GM06990 (cell line): ENCODE measurements around the gene ERC2.

ENCODE experiments used
- DNase-seq: peaks from one replicate; pipeline ENCODE4 v3.0.0-alpha.2; 2011; ENCODE audit not compliant: insufficient read length; ENCODE audit errors: extremely low read depth
- H3K27me3 ChIP-seq: replicated peaks from 2 replicates; pipeline ENCODE4 v1.6.0; 2011; ENCODE audit warnings: low read length; ENCODE audit not compliant: control insufficient read depth, insufficient read depth
- H3K36me3 ChIP-seq: 2 replicates; pipeline ENCODE4 v1.5.1; 2011; ENCODE audit warnings: low read length; ENCODE audit not compliant: control insufficient read depth, insufficient read depth
- H3K4me3 ChIP-seq: replicated peaks from 2 replicates; pipeline ENCODE4 v1.5.1; 2011; ENCODE audit warnings: low read depth, mild to moderate bottlenecking, control low read depth, low read length
- TF ChIP-seq, protein P1 (sequence below): IDR thresholded peaks from 2 replicates; pipeline ENCODE4 v1.5.1; 2011; ENCODE audit warnings: low read length, control low read depth, mild to moderate bottlenecking, inconsistent platforms; ENCODE audit not compliant: insufficient read depth, poor library complexity, severe bottlenecking

The ERC2 gene

DNA sequence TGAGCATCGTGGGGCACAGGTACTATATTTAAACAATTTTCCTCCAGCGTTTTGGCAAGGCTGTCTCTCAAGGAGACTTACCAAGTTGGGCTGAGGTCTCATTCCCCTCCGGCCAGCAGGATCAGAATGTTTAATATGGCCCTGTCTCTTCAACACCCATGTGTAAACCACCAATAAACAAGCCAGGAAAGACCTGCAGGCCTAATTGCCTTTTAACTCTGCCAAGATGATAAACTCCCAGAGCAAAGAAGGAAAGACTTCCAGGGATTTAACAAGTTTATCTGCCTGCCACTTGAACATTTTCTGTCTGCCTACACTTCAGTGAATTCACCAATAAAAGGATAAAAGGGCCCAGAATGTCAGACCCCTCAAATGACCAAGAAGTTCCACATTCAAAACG, 850.9 kb downstream of the ERC2 start:
- Histone ChIP-seq H3K27me3 (no peaks in the 10 kb centered on the region), H3K4me3 (no peak overlapping the region), H3K36me3 (no peaks in the 10 kb centered on the region)
- TF ChIP-seq, protein P1, sequence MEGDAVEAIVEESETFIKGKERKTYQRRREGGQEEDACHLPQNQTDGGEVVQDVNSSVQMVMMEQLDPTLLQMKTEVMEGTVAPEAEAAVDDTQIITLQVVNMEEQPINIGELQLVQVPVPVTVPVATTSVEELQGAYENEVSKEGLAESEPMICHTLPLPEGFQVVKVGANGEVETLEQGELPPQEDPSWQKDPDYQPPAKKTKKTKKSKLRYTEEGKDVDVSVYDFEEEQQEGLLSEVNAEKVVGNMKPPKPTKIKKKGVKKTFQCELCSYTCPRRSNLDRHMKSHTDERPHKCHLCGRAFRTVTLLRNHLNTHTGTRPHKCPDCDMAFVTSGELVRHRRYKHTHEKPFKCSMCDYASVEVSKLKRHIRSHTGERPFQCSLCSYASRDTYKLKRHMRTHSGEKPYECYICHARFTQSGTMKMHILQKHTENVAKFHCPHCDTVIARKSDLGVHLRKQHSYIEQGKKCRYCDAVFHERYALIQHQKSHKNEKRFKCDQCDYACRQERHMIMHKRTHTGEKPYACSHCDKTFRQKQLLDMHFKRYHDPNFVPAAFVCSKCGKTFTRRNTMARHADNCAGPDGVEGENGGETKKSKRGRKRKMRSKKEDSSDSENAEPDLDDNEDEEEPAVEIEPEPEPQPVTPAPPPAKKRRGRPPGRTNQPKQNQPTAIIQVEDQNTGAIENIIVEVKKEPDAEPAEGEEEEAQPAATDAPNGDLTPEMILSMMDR = no peak
- no peak for DNase-seq

DNA sequence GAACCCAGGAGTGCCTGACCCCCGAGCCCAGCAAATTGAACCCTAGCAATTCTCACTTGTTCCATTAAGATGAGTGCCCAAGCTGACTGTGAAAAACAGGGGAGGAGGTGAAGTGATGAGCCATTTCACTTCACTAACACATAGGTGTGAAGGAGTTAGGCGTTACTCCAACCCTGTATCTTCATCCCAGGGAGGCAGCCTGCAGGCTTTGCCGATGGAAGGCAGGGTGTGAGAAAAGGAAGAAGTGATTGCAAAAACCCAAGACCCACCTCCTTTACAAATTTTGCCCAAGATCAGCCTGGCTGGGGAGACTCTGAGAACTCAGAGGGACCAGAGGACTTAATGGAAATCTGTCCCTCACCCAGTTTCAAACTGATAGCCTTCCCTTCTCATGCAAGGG, 851.5 kb downstream of the ERC2 start:
- TF ChIP-seq, protein P1 = no peak
- H3K4me3 ChIP-seq = no peak overlapping the region

DNA sequence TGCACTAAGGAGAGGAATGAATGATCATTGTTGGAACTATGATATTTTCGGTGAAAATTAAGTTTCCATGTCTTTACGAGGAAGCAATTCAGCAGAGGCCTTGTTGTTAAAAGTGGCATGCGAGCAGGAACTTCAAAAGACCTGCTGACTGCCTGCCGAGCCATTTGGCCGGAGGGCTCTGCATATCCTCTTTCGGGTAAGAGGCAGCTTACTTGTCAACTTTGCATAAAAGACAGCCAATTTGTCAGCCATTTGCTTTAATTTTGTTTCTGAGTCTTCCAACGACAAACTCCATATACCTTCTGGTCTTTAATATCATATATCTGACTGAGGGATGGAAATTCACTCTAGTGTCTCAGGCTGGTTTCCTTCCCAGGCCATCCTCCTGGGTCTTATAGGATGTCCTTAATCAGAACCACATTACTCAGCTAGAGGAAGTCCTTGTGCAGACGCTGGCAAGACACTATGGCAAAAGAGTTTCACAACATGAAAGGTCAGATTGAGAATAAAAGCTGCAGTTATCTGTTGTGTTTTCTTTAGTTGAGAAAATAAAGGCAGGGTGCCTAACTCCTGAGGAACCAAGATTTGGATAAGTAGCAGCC, 852.5 kb downstream of the ERC2 start:
- no peak for DNase-seq
- Histone ChIP-seq H3K4me3 (no peak overlapping the region), H3K27me3 (no peaks in the 10 kb centered on the region), H3K36me3 (no peaks in the 10 kb centered on the region)
- TF ChIP-seq, protein P1 = no peak

More for the DNA sequence above, 851.5 kb downstream of the ERC2 start:
- Histone ChIP-seq H3K36me3 (no peaks in the 10 kb centered on the region), H3K27me3 (no peaks in the 10 kb centered on the region)
- DNase-seq = no peak

DNA sequence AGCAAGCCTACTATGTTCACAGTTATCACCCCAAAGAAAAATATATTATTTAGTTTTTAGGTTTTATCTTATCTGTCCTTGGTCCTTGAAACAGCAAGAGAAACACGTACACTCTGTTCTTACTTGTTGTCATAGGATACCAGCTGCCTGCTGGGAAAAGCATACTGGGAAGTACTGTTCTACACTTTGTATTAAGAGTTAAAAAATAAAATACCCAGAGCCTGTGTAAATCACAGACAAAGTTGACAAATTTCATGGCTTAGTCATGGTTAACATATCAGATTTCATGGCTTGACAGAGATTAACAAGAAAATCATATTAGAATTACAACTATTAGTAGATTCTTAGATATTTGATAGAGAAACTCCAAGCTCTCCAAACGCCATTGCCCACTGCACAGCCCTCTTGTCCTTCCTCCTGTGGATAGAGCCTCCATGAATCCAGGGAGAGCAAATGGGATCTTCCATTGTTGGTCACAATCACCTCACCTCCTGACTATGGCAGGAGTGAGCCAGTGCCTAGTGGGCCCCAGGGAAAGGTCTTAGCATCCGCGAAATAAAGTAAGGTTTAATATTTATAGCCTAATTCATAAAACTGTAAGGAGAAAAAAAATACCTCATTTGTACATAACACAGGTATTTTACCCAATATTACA, 853.1 kb downstream of the ERC2 start:
- TF ChIP-seq, protein P1 = no peak
- DNase-seq = no peak
- no peak overlapping the region for H3K4me3 ChIP-seq

DNA sequence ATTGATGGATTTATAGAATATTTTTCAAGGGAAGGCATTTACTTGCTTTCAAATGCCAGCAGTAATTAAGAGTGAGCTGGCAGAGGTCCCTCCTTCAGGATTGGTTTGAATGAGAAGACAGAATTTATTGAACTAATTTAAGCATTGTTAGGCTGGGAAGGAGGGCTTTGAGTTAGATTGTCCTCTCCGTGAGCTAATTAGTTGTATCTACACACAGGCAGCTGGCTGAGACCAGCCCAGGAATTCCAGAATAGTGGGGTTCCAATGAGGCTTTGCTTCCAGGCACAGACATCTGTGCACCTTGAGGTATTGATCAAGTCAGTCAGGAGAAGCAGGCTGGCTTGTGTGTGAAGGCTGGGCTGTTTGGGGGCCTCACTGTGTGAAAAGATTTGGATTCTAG, 857.1 kb downstream of the ERC2 start:
- no peak overlapping the region for H3K4me3 ChIP-seq
- no peaks in the 10 kb centered on the region for H3K36me3 ChIP-seq
- TF ChIP-seq, protein P1 = no peak
- no peak for DNase-seq
- H3K27me3 ChIP-seq = no peaks in the 10 kb centered on the region

More for the DNA sequence above, 853.1 kb downstream of the ERC2 start:
- H3K27me3 ChIP-seq = no peaks in the 10 kb centered on the region
- H3K36me3 ChIP-seq = no peaks in the 10 kb centered on the region

DNA sequence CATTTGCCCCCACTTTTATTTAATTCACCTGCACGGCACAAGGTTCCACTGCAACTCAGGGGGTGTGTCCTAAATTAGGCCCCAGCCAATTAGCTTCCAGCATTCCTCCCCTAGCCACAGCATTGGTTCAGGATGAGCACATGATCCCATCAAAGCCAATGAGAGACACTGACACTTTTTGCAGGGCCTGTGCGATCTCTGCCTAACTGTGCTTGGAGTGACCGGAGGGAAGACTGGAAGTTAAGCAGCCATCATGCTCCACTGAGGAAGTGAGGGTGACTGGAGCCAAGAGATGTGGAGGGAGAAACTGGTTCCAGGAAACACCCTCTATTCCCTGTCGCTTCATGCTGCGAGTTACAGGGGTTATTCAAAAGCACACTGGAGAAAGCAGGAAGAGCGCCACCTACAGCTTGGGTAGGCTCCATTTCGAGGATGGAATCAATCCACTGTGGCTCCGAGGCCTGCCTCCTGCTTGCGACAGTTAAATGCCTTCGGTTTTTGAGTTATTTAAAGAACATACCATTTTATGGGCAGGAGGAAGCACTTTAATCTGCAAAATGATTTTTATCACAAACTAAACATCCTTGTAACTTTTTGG, 858.9 kb downstream of the ERC2 start:
- no peak overlapping the region for H3K4me3 ChIP-seq
- no peak for DNase-seq
- H3K27me3 ChIP-seq = no peaks in the 10 kb centered on the region
- no peaks in the 10 kb centered on the region for H3K36me3 ChIP-seq
- TF ChIP-seq, protein P1 = peak; percentile 33
